ENCODE data around the gene TERC.

Gene TERC

DNA sequence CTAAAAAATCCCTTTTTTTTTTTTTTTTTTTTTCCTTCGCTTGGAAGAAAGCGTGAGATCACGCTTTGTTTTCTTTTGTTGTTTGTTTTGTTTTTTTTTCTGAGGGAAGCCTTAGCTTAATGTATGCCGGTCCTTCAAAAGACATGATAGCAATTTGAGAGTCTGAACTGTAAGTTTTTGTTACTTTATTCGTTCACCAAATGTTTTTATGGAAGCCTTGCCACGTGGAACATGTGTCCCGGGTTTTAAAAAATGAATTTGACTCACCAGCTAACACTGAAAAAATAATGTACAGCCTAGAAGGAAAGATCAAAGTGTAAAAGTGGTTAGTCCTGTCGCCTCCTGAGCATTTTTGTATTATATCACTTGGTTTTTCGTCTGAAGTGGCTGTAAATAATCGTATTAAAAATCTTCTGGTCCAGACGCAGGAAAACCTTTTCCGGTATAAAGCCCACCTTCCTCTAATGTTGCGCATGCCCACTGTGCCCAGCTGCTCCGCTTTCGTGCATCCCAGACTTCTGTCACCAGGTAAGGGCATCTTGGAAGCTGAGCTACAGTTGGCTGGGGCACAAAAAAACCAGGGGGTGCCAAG is 7.5 kb upstream of the TERC start:
- H3K4me3 ChIP-seq (ENCODE audit: low read depth, low read length) = peak overlapping the region; percentile 98
- in situ Hi-C loops (cut with HindIII; ENCODE audit: low sequenced_read_pairs) = no loop called here
- peak; percentile 64 for DNase-seq (ENCODE audit: low read depth)
- TF ChIP-seq CTCF (IDR thresholded peaks at IDR 0.05; ENCODE audit: low read depth, low read length, missing control alignments) = no peak

GRCh38 chr3:169771497-169772304 is 6.8 kb upstream of the TERC start:
- peak; percentile 80 for DNase-seq (ENCODE audit: low read depth)
- in situ Hi-C loops (cut with HindIII; ENCODE audit: low sequenced_read_pairs) = no loop called here
- TF ChIP-seq CTCF (IDR thresholded peaks at IDR 0.05; ENCODE audit: low read depth, low read length, missing control alignments) = no peak
- H3K4me3 ChIP-seq (ENCODE audit: low read depth, low read length) = peak overlapping the region; percentile 98

DNA sequence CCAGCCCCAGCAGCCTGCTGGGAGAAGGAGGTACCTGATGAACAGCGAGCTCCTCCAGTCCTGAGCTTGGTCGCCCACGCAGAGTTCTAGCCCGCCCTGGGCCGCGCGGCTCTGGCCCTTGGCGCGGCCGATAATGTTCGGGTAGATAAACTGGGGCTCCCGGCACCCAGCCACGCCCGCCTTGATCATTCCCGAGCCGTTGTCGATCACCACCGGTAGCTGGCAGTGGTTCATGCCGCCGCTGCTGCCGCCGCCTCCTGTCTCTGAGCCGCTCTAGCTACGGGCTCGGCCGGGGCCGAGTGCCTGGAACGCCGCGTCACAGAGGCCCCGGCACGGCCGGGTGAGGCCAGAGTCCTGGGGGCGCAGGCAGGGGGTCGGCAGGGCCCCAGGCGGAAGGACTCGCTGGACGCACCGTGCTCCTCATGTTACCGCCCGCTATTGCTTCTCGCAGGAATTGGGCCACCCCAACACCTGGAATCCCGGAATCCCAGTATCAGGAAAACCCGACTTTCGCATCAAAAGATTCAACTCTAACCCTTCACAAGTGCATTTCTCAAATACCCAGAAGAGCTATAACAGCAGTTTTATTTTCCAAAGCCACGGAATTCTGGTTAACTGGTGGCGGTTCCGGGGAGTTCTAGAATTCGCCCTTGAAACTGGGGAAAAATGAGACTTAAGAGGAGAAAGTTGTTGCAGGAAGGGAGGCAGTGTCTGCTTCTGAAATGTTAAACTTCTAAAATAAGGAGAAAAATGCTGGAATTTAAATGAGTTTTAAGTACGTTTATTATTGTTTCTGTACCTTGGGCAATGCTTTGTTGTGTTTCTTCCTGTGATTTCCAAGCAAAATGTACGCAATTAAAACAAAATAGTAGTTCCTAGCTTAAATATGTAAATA is 4.7 kb upstream of the TERC start, which contains the start of gene ACTRT3:
Gene ACTRT3 (minus strand): TSS at position 275 of the 895 bp plus-strand sequence. CDS start 41 bp downstream, at position 234.
- no peak for TF ChIP-seq CTCF (IDR thresholded peaks at IDR 0.05; ENCODE audit: low read depth, low read length, missing control alignments)
- no peak for DNase-seq (ENCODE audit: low read depth)
- in situ Hi-C loops (cut with HindIII; ENCODE audit: low sequenced_read_pairs) = no loop called here
- peak within 1 kb of the TSS; percentile 67 for H3K4me3 ChIP-seq (ENCODE audit: low read depth, low read length)

DNA sequence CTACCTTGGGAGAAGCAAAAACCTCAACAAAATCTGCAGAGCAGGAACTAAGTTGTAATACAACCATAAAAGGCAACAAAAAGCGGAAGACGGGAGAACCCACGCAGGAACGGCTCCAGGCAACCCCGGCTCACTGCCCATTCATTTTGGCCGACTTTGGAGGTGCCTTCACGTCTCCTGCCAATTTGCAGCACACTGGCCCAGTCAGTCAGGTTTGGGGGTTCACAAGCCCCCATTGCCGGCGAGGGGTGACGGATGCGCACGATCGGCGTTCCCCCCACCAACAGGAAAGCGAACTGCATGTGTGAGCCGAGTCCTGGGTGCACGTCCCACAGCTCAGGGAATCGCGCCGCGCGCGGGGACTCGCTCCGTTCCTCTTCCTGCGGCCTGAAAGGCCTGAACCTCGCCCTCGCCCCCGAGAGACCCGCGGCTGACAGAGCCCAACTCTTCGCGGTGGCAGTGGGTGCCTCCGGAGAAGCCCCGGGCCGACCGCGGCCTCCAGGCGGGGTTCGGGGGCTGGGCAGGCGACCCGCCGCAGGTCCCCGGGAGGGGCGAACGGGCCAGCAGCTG is 463 bp downstream of the TERC start:
- no peak for TF ChIP-seq CTCF (IDR thresholded peaks at IDR 0.05; ENCODE audit: low read depth, low read length, missing control alignments)

DNA sequence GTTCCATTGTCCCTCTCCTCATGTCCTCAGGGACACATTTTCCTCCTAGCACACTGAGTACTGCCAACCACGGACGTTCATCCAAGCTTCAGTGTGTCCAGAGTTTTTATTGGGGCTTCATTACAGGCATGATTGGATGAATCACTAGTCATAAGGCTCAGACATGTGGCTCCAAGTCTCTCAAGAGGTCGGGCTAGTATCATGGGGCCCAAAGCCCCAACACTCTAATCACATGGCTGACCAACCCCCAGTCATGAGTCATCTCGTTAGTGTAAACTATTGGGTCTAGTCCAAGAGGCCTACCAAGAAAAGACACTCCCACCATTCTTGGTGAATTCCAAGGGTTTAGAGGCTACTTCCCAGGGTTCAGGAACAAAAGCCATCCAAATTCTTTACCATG is 4.4 kb downstream of the TERC start:
- DNase-seq (ENCODE audit: low read depth) = no peak
- in situ Hi-C loops (cut with HindIII; ENCODE audit: low sequenced_read_pairs) = no loop called here
- no peak for TF ChIP-seq CTCF (IDR thresholded peaks at IDR 0.05; ENCODE audit: low read depth, low read length, missing control alignments)
- no peak overlapping the region for H3K4me3 ChIP-seq (ENCODE audit: low read depth, low read length)

More for the DNA sequence above, 463 bp downstream of the TERC start:
- no peak for DNase-seq (ENCODE audit: low read depth)
- in situ Hi-C loops (cut with HindIII; ENCODE audit: low sequenced_read_pairs) = no loop called here
- peak overlapping the region; percentile 61 for H3K4me3 ChIP-seq (ENCODE audit: low read depth, low read length)

- no peak for TF ChIP-seq CTCF (IDR thresholded peaks at IDR 0.05; ENCODE audit: low read depth, low read length, missing control alignments)
- DNase-seq (ENCODE audit: low read depth) = no peak
- in situ Hi-C loops (cut with HindIII; ENCODE audit: low sequenced_read_pairs) = no loop called here
- H3K4me3 ChIP-seq (ENCODE audit: low read depth, low read length) = no peak overlapping the region
Observed at GRCh38 chr3:169759256-169759655, 5.6 kb downstream of the TERC start.

Measured in astrocyte of the cerebellum (primary cell).